Activated T-cell treated with anti-CD3 and anti-CD28 coated beads for 24 hours (primary cell): ENCODE results near the gene AATK.
"Not testable (repeated sequence)": the region's sequence is repeated elsewhere in the genome, so short reads cannot be mapped to it uniquely, and the experiment has no call there.

Experiments used
- DNase-seq: peaks from one replicate; pipeline ENCODE4 v3.0.0-alpha.2; 2020; ENCODE audit warnings: low read depth

Gene AATK

DNA sequence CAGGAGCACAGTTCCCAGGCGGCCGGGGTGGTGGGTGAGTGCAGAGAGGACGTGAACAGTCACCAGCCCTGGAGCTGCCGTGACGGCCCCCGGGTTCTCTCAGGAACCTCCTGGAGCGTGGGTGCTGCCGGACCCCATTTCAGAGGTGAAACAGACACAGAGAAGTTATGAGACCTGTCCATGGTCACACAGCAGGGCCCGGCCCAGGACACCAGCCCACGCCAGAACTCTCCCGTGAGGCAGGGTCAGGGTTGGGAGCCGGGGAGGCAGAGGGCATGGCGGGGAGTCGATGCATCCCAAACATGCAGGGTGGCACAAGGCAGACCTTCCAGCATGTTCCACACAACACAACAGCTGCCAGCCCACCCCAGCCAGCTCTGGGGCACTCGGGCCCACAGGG, 4.5 kb downstream of the AATK start:
- no peak for DNase-seq

DNA sequence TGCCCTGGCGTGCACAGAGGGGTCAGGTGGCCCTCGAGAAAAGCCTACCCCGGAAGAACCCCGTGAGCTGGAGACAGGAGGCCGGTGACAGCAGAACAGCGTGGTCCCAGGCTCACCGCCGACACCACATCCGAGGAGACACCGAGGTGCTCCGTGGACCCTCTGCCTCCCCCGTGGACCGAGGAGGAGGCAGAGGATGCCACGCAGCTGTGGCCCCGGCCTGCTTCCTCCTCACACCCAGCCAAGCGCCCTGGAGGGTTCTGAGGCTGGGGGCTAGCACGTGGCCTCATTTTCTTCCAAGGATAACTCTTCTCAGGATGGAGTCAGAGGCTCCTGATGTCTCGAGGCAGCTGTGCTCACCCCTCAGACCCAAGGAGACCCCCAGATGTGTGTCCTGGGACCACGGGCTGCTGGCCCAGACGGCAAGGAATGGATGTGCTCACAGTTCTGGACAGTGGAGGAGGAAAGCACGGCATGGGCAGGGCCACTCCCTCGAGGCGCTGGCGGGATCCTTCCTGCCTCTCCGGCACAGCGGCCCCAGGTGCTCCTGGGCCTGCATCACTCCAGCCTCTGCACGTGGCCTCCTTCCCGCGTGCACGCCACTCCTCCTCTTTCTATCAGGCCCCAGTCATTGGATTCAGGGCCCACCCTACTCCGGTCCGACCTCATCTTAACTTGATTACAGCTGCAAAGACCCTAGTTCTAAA, 5.1 kb downstream of the AATK start:
- no peak for DNase-seq

GRCh38 chr17:81160306-81160705, 5.7 kb downstream of the AATK start:
- DNase-seq = no peak

GRCh38 chr17:81159611-81160265, 6.3 kb downstream of the AATK start:
- no peak for DNase-seq

DNA sequence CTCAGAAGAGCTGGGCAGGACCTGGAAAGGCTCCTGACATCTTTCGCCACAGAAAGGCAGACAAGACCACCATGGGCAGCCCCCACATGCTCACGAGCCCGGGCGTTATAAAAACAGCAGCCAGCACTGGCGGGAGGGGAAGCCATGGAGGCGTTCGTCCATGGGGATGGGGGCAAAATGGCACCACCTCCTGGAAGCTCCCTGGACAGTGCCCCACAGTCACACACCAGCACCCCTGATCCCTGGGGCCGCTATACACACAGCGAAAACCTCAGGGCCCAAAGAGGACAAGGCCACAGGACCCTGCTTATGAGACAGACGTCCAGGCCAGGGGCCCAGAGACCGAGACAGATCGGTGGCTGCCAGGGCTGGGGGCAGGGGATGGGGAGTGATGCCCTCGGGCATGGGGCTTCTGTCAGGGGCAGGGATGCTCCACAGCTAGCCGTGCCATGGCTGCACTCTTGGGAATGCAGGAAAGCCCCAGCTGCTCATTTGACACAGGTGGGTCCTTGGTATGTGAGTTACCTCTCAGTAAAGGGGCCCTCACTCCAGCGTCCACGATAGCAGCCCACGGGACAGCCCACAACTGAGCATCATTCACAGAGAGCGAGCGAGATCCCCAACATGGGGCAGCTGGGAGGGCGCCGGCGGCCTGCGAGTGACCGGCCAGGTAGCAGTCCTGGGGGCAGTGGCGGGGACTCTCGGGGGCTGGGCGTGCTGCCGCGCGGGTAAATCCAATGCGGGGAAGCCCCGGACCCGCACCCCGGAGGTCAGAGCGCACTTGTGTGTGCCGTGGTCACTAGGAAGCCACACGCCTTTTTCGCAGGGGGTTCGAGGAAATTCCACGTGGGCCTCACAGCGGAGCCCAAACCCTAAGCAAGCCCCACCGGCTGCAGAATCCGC, 7.1 kb downstream of the AATK start:
- no peak for DNase-seq

DNA sequence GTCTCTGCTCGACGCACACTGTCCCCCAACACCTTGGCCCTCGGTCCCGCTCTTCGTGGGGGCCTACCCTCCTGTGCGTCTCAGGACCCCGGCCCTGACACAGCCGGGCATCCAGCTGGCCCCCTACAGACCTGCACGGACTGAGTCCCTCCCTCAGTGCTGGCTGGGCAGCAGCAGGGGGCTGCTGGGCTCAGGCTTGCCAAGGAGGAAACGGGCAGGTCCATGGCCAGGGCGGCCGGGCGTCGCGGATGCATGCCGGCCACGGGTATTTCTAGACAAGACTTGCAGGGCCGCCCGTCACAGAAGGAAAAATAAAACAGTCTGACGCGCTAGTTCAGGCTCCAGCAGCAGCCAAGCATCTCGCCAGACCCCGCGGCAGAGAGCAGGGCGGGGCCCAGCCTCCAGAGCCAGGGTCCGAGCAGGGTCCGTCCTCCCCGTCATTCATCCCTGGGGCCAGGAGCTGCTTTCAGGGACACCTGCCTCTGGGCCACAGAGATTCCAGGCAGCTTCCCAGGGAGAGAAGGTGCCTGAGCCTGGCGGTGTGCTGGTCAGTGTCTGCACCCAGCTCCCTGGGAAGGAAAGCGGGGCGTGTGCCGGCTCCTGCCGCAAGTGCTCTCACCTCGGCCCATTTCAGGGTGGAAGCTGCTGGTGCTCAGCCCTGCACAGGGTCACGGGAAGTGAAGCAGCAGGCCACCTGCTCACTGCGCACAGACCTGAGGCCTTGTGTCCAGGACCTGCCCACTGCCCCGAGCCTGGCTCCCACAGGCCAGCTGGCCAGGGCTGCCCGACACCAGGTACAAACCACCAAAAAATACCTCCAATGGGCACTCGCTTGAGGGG, 8.0 kb downstream of the AATK start:
- no peak for DNase-seq

DNA sequence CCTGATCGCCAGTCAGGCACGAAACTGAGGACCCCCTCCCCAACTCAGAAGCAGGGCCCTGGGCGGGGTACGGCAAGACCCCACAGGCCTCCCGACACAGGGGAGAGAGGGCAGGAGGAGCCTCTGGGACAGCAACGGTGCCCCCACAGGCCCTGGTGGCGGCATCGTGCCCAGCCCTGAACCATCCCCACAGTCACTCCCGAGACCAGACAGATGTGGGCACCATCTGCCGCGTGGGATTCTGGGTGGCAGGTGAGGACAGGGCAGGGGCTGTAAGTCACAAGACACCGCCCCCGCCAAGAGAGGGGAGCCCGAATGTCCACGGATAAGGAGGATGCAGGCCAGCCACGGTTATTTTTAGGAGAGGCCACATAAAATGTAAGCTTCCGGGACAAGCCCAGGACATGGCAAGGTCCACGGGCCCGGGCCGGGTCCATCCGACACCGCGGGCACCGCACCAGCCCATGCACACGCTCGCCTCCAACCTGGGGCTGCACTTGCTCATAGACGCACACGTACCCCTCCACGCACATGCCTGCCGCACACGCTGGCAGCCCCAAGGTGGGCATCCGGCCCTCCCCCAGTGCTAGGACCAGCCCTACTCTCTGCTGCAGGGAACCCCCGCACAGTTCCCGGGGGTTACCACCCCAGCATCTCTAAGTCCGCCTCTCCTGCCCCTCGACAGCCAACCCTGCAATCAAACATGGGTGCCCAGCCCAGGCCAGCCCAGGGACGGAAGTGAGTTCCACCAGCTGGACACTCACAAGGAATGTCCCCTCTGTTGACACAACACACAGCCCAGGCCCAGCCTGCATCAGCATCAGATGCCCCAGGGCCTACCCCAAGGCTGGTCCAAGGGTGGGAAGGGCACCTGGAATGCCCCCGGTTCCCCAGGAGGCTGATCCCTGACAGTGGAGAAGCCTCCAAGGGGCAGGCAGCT, 8.9 kb downstream of the AATK start:
- no peak for DNase-seq

DNA sequence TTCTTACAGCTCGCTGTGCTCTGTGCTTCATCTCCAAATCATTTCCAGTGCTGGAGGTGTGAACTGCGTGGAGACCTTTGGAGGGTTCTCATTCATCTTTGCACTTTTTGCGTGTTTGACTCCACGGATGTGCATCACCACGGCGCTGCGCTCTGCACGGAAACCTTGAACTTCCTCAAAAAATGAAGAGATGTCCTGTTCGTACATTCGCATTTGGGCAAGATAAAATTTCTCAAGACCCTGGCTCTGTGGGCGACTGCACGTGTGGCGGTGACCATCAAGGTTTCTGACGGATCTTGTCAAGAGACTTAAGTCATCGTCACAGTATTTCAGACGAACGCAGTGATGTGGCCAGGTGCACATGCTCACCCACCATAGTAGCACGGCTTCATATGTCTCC, 11.1 kb downstream of the AATK start:
- DNase-seq = no peak

GRCh38 chr17:81154016-81154415, 12.0 kb downstream of the AATK start:
- DNase-seq = not testable (repeated sequence)

DNA sequence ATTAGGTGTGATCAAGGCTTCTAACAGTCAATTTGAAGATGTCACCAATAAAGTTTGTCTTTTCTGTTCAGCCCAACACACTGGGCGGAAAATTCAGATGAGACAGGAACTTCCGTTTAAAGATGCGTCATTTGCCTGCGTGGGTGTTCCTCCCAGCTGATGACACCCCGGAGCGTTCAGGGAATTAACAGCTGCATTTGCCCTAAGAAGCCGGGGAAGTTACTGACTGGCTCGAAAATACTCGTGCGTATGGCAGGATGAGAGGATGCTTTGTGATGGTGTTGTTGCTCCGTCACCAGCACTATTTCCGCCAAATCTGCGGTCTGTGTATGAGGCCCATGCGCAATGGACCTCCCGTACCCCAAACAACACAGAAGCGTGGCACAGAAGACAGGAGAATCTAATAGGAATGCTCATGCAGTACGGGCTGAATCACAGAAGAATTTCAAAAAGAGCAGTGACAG, 12.6 kb downstream of the AATK start:
- no peak for DNase-seq

DNA sequence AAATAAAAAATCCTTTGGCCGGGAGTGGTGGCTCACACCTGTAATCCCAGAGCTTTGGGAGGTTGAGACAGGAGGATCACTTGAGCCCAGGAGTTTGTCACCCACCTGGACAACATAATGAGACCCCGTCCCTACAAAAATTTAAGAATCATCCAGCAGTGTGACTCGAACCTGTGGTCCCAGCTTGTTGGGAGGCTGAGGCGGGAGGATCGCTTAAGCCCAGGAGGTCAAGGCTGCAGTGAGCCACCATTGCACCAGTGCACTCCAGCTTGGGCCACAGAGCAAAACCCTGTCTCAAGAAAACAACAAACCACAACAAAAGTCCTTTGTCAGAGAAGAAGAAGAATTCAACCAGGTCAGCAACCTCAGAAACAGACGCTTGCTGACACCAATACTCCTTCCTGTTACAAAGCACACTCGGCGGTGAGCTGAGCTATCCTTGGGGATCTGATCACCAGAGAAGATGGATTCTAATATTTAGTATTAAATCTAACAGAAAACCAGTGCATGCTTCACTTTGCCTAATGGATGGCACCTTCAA, 13.7 kb downstream of the AATK start:
- no peak for DNase-seq

DNA sequence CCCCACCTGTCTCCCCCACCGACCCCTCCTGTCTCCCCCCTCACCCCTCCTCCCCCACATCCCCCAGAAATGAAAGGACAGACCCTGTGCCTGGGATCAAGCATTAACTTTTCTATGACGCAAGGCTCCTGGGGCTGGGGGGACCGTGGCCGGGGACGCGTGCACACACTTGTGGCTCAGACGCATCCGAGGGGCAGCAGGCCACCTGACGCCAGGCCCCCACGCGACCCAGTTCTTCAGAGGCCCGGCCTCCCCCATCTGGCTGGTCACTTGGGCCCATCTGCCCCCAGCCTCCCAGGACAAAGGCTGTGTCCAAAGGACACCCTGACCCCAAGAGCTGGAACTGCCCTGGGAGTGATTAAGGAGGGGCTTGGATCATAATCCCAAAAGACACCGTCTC, 14.7 kb downstream of the AATK start:
- no peak for DNase-seq

GRCh38 chr17:81150377-81151077, 15.5 kb downstream of the AATK start:
- no peak for DNase-seq

DNA sequence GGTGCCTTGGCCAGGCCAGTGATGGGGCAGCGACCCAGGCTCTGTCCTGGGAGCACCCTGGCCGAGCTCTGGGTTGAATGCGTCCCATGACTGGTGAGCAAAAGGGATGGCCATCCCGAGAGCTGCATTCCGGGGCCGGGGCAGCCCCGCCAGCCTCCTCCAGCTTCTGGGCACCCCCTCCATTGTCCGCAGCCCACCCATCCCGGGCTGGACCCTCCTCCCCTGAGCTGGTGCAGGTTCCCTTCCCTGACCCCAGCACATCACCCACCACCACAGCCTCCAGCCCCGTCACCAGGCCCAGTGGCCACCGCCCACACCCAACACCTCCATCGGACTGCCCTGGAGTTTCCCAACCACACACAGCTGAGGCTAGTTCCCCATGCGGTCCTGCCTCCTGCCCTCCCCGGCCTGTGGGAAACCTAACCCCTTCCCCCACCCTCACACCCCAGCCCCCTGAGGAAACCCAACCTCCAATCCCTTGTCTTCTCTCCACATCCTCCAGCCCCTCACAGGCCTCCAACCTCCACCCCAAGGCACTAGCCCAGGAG, 17.0 kb downstream of the AATK start:
- no peak for DNase-seq

DNA sequence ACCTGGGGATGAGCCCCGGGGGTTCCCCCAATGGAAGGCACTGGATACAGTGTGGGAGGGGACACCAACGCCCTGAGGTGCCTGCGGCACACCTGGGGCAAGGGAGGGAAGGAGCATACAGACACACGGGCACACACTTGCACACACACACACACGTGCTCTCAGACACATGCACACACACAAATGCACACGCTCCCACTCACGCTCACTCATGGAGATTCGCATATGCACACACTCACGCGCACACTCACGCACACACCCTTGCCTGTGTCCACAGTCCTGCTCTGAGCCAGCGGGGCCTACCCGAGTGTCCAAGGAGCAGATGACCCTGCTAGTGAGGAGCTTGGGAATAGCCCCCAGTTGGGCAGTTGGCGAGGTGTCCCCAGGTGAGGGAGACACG, 17.4 kb downstream of the AATK start:
- DNase-seq = no peak

- DNase-seq = no peak
Measured at GRCh38 chr17:81147701-81148100, 18.3 kb downstream of the AATK start.

- not testable (repeated sequence) for DNase-seq
Measured at GRCh38 chr17:81146208-81146607, 19.8 kb downstream of the AATK start.

DNA sequence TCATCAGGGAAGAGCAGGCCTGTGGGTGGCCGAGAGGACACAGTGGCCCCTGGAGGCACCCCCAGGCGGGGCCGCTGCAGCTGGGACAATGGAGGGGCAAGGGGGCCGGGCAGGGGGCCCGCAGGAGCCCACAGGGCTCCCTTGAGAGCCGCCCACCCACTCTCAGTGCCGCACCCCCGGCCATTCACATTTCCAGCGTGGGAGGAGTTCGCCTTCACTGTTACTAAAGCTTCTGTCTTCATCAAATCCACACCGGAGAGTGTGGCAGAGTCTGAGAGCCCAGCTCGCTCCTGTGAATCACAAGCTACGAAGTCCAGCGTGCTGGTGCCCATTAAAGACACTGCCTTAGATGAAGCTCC, 21.6 kb downstream of the AATK start:
- DNase-seq = no peak

DNA sequence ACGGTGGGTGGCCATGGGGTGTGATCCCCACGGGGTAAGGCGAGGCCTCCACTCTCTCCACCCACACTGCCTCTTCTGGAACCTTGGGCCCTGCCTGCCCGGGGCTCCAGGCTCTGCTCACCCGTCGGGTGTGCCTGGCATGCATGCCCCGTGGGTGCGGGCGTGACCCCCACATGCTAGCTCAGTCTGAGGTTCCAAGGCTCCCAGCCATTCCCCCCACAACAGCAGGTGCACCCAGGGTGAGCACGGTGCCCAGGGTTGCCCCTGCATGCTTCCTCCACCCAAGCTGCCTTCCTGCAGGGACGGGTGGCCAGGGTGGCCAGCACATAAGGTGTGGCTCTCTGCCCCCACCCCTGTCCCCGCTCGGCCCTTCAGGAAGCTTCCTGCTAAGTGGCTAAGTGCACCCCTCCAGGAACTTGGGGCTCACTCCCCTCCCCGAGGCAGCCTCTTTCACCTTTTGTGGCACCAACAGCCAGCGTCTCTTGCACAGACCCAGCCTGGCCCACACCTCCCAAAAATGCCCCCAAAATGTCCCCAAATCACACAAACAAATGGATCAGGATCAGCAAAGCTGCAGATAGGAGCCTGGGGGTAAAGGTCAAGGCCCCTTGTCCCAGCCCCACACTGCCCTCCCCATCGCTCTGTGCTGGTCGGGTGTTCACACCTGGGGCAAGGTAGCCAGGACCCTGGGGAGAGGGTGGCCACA, 22.2 kb downstream of the AATK start:
- no peak for DNase-seq
